H9 (cell line): ENCODE measurements around the gene CTNNA3. TPM values are rescaled to one million over a fixed set of nuclear protein-coding genes. Genes with fewer than 3 reads are reported as not detected.

ENCODE experiments used
- DNase-seq: peaks from one replicate; pipeline ENCODE4 v3.0.0-alpha.2; 2017
- H2AFZ ChIP-seq: one replicate; pipeline ENCODE4 v1.6.1; 2013; ENCODE audit warnings: mild to moderate bottlenecking, low read length, control low read depth, moderate library complexity
- H2AK5ac ChIP-seq: 2 replicates; pipeline ENCODE4 v1.6.1; 2013; ENCODE audit warnings: low read length, control low read depth, mixed read lengths; ENCODE audit not compliant: insufficient read length
- H2BK120ac ChIP-seq: one replicate; pipeline ENCODE4 v1.6.1; 2013; ENCODE audit warnings: low read depth, mild to moderate bottlenecking, low read length, control low read depth, inconsistent platforms; ENCODE audit not compliant: poor library complexity, severe bottlenecking
- H2BK12ac ChIP-seq: 2 replicates; pipeline ENCODE4 v1.6.1; 2013; ENCODE audit warnings: low read length, control low read depth, mixed read lengths, low read depth; ENCODE audit not compliant: insufficient read length
- H2BK15ac ChIP-seq: 2 replicates; pipeline ENCODE4 v1.6.1; 2013; ENCODE audit warnings: low read depth, low read length, control low read depth
- H2BK20ac ChIP-seq: one replicate; pipeline ENCODE4 v1.6.1; 2013; ENCODE audit warnings: low read depth, mild to moderate bottlenecking, low read length, control low read depth, inconsistent platforms; ENCODE audit not compliant: poor library complexity, severe bottlenecking
- H2BK5ac ChIP-seq: 2 replicates; pipeline ENCODE4 v1.6.1; 2013; ENCODE audit warnings: low read length, control low read depth, mixed read lengths; ENCODE audit not compliant: insufficient read length
- H3K14ac ChIP-seq: 2 replicates; pipeline ENCODE4 v1.6.1; 2013; ENCODE audit warnings: low read length, control low read depth; ENCODE audit not compliant: insufficient read depth
- H3K18ac ChIP-seq: 2 replicates; pipeline ENCODE4 v1.6.1; 2013; ENCODE audit warnings: low read depth, mild to moderate bottlenecking, mixed read lengths, low read length, control low read depth; ENCODE audit not compliant: insufficient read length
- H3K23ac ChIP-seq: 2 replicates; pipeline ENCODE4 v1.6.1; 2013; ENCODE audit warnings: low read length, control low read depth, mixed read lengths, low read depth; ENCODE audit not compliant: insufficient read length
- H3K23me2 ChIP-seq: 2 replicates; pipeline ENCODE4 v1.6.1; 2013; ENCODE audit warnings: low read depth, mild to moderate bottlenecking, mixed read lengths, low read length, control low read depth; ENCODE audit not compliant: insufficient read length, poor library complexity, severe bottlenecking
- H3K27ac ChIP-seq: 2 replicates; pipeline ENCODE4 v1.5.1; 2013; ENCODE audit warnings: low read length, control low read depth, mixed read lengths, low read depth; ENCODE audit not compliant: insufficient read length
- H3K27me3 ChIP-seq: 2 replicates; pipeline ENCODE4 v1.6.1; 2013; ENCODE audit warnings: low read length, control low read depth, inconsistent platforms; ENCODE audit not compliant: insufficient read depth
- H3K4ac ChIP-seq: 2 replicates; pipeline ENCODE4 v1.6.1; 2013; ENCODE audit warnings: low read depth, mild to moderate bottlenecking, control low read depth, inconsistent platforms, low read length, moderate library complexity
- H3K4me1 ChIP-seq: 2 replicates; pipeline ENCODE4 v1.6.1; 2013; ENCODE audit warnings: low read length, control low read depth, inconsistent platforms; ENCODE audit not compliant: insufficient read depth
- H3K4me2 ChIP-seq: 2 replicates; pipeline ENCODE4 v1.6.1; 2013; ENCODE audit warnings: low read length, control low read depth, mixed read lengths; ENCODE audit not compliant: insufficient read length, insufficient read depth
- H3K56ac ChIP-seq: 2 replicates; pipeline ENCODE4 v1.6.1; 2013; ENCODE audit warnings: low read depth, mild to moderate bottlenecking, mixed read lengths, low read length, control low read depth; ENCODE audit not compliant: insufficient read length
- H3K79me1 ChIP-seq: 2 replicates; pipeline ENCODE4 v1.6.1; 2013; ENCODE audit warnings: low read depth, mild to moderate bottlenecking, moderate library complexity, low read length, control low read depth, inconsistent platforms; ENCODE audit not compliant: insufficient read depth, poor library complexity, severe bottlenecking
- H3K79me2 ChIP-seq: 2 replicates; pipeline ENCODE4 v1.6.1; 2013; ENCODE audit warnings: low read length, control low read depth, inconsistent platforms; ENCODE audit not compliant: insufficient read depth
- H3K9ac ChIP-seq: 2 replicates; pipeline ENCODE4 v1.6.1; 2013; ENCODE audit warnings: low read length, control low read depth, mixed read lengths; ENCODE audit not compliant: insufficient read length; ENCODE audit errors: extremely low read depth
- H3K9me3 ChIP-seq: one replicate; pipeline ENCODE4 v1.6.1; 2013; ENCODE audit warnings: low read depth, low read length, inconsistent platforms; ENCODE audit not compliant: control insufficient read depth
- H3T11ph ChIP-seq: one replicate; pipeline ENCODE4 v1.6.1; 2013; ENCODE audit warnings: mild to moderate bottlenecking, low read length, control low read depth, inconsistent platforms
- H4K20me1 ChIP-seq: one replicate; pipeline ENCODE4 v1.6.1; 2013; ENCODE audit not compliant: control insufficient read depth, insufficient read length, insufficient read depth
- H4K5ac ChIP-seq: 2 replicates; pipeline ENCODE4 v1.6.1; 2013; ENCODE audit warnings: low read depth, mild to moderate bottlenecking, mixed read lengths, low read length, control low read depth; ENCODE audit not compliant: insufficient read length
- H4K8ac ChIP-seq: replicated peaks from 2 replicates; pipeline ENCODE4 v1.6.1; 2013; ENCODE audit warnings: low read length, control low read depth, mixed read lengths, low read depth; ENCODE audit not compliant: insufficient read length
- H4K91ac ChIP-seq: 2 replicates; pipeline ENCODE4 v1.6.1; 2013; ENCODE audit warnings: low read depth, mild to moderate bottlenecking, moderate library complexity, mixed read lengths, low read length, control low read depth; ENCODE audit not compliant: insufficient read length
- H3K27ac Mint-ChIP-seq, 3 experiments: 2 replicates in 2 of 3; 3 replicates in 1 of 3; pipeline ENCODE4 v1.8.0; 2020 to 2021; ENCODE audit warnings: mixed read lengths in 3 of 3, mild to moderate bottlenecking in 1 of 3, moderate library complexity in 1 of 3
- H3K27me3 Mint-ChIP-seq: 2 replicates; pipeline ENCODE4 v1.8.0; 2021; ENCODE audit warnings: low read depth, mild to moderate bottlenecking, moderate library complexity, mixed read lengths
- H3K36me3 Mint-ChIP-seq, 3 experiments: 2 replicates in 2 of 3; 3 replicates in 1 of 3; pipeline ENCODE4 v1.8.0; 2020 to 2021; ENCODE audit warnings: low read depth in 3 of 3, mixed read lengths in 3 of 3; ENCODE audit not compliant: insufficient read depth in 1 of 3
- H3K4me1 Mint-ChIP-seq, 2 experiments: 2 replicates each; pipeline ENCODE4 v1.8.0; 2020; ENCODE audit warnings: mixed read lengths in 2 of 2
- H3K4me3 Mint-ChIP-seq, 2 experiments: 2 replicates in 1 of 2; 3 replicates in 1 of 2; pipeline ENCODE4 v1.8.0; 2020 to 2021; ENCODE audit warnings: mild to moderate bottlenecking in 2 of 2, mixed read lengths in 2 of 2, moderate library complexity in 1 of 2
- H3K9me3 Mint-ChIP-seq, 2 experiments: 2 replicates in 1 of 2; 3 replicates in 1 of 2; pipeline ENCODE4 v1.8.0; 2020; ENCODE audit warnings: mild to moderate bottlenecking in 2 of 2, mixed read lengths in 2 of 2, moderate library complexity in 1 of 2
- CTCF ChIP-seq: fragments of 200-600 bp; sonication (generic); conservative IDR thresholded peaks from 3 replicates; pipeline ENCODE4 v1.8.0; 2021; ENCODE audit warnings: antibody characterized with exemption, mild to moderate bottlenecking
- WGBS: extraction: QIAGEN DNeasy Blood & Tissue Kit; methylation state at CpG from one replicate; pipeline ENCODE4 v1.1.7; 2013; ENCODE audit warnings: missing lambda C conversion rate, low lambda C conversion rate, mixed read lengths; ENCODE audit not compliant: insufficient read length; ENCODE audit errors: extremely low coverage; 5-methylcytosine and 5-hydroxymethylcytosine counted together
- total RNA-seq: library from RNA; stranded (reverse); gene quantifications from 2 replicates; pipeline ENCODE4 v1.2.1, GENCODE V29; 2021

Gene CTNNA3
- total RNA-seq, 1 experiment from 2014 or later, result 3.3 TPM

DNA sequence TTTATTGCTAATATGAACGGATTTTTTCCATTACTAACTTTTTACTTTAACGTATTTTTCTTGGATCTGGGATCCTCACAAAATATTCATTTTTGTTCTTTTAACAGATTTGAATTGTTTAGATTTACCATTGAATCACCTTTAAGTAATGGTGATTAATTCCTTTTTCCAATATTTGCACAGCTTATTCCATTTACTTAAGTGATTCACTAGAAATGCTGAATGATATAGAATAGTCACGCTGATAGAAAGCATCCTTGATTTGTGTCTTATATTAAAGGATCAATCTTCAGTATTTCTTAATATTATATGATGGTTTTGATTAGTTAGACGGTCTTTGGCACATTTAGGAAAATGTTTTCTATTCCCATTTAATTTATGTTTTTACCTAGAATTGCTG is 886.6 kb downstream of the CTNNA3 start:
- Histone ChIP-seq H3K27me3 (no peaks in the 10 kb centered on the region), H3K14ac (no peak overlapping the region), H3K79me1 (no peaks in the 10 kb centered on the region), H2BK120ac (no peak overlapping the region), H3K23me2 (no peaks in the 10 kb centered on the region), H3K27ac (no peak overlapping the region), H4K5ac (no peak overlapping the region), H4K8ac (no peak overlapping the region), H3K23ac (no peak overlapping the region), H2BK5ac (no peak overlapping the region), H3K18ac (no peak overlapping the region), H3K4ac (no peak overlapping the region), H3K4me1 (no peaks in the 10 kb centered on the region), H2BK20ac (no peak overlapping the region), H2AK5ac (no peak overlapping the region), H3K9ac (no peak overlapping the region), H3K9me3 (no peaks in the 10 kb centered on the region), H4K91ac (no peak overlapping the region), H2AFZ (no peak overlapping the region), H3K79me2 (no peaks in the 10 kb centered on the region), H2BK12ac (no peak overlapping the region), H3K4me2 (no peak overlapping the region), H3T11ph (no peak overlapping the region), H4K20me1 (no peaks in the 10 kb centered on the region), H3K56ac (no peak overlapping the region), H2BK15ac (no peak overlapping the region)
- DNase-seq, result no peak
- peaks cover 0 to 3% of the 10 kb centered on the region in 2 experiments; a peak in 1 of 5 replicates for H3K9me3 Mint-ChIP-seq
- H3K4me1 Mint-ChIP-seq, result peaks cover 6 to 11% of the 10 kb centered on the region in 2 experiments
- H3K27me3 Mint-ChIP-seq, result no peaks in the 10 kb centered on the region
- H3K4me3 Mint-ChIP-seq, result no peak overlapping the region
- H3K36me3 Mint-ChIP-seq, result no peaks in the 10 kb centered on the region
- WGBS, result no CpG with 5 or more reads among the region's 4 CpGs
- no peak for TF ChIP-seq CTCF
- no peak overlapping the region for H3K27ac Mint-ChIP-seq
